OCI-LY3 (cell line): Measurements from ENCODE around the gene ST6GALNAC5.

Experiments
- H2AFZ ChIP-seq: fragments of 200-600, 300-600 bp; shearing (Covaris generic); 2 replicates; pipeline ENCODE4 v1.6.0; 2014; ENCODE audit warnings: antibody characterized with exemption, low read depth, low read length
- H3K27ac ChIP-seq: fragments of 200-600, 300-600 bp; sonication (generic); 2 replicates; pipeline ENCODE4 v1.5.1; 2014; ENCODE audit warnings: mild to moderate bottlenecking, low read length, moderate library complexity, mixed read lengths
- H3K27me3 ChIP-seq: fragments of 200-600, 300-600 bp; sonication (generic); 2 replicates; pipeline ENCODE4 v1.6.1; 2014; ENCODE audit warnings: low read depth, low read length, mixed read lengths
- H3K36me3 ChIP-seq: fragments of 200-600, 300-600 bp; sonication (generic); replicated peaks from 2 replicates; pipeline ENCODE3; 2014; ENCODE audit warnings: low read depth, low read length, mixed read lengths
- H3K4me1 ChIP-seq: fragments of 300-600, 200-600 bp; sonication (generic); 2 replicates; pipeline ENCODE4 v1.6.1; 2014; ENCODE audit warnings: low read length, mixed read lengths
- H3K4me2 ChIP-seq: fragments of 200-600, 300-600 bp; sonication (generic); 2 replicates; pipeline ENCODE4 v1.6.1; 2014; ENCODE audit warnings: low read length, mixed read lengths
- H3K4me3 ChIP-seq: fragments of 300-600, 200-600 bp; sonication (generic); 2 replicates; pipeline ENCODE4 v1.5.1; 2014; ENCODE audit warnings: antibody characterized with exemption, mild to moderate bottlenecking, low read length, moderate library complexity
- H3K79me2 ChIP-seq: fragments of 300-600, 200-600 bp; shearing (Covaris generic); 2 replicates; pipeline ENCODE4 v1.6.1; 2014; ENCODE audit warnings: mild to moderate bottlenecking, low read length, mixed read lengths
- H3K9ac ChIP-seq: fragments of 300-600, 200-600 bp; shearing (Covaris generic); 2 replicates; pipeline ENCODE4 v1.6.0; 2014; ENCODE audit warnings: mild to moderate bottlenecking, low read length, moderate library complexity
- H3K9me3 ChIP-seq: fragments of 200-600, 300-600 bp; shearing (Covaris generic); 2 replicates; pipeline ENCODE4 v1.6.1; 2014; ENCODE audit warnings: low read length, mixed read lengths; ENCODE audit not compliant: insufficient read depth
- H4K20me1 ChIP-seq: fragments of 200-600, 300-600 bp; sonication (generic); 2 replicates; pipeline ENCODE4 v1.6.1; 2016; ENCODE audit warnings: low read length, mixed read lengths; ENCODE audit not compliant: insufficient read depth
- EZH2phosphoT487 ChIP-seq: fragments of 200-600 bp; shearing (Covaris generic); IDR thresholded peaks from 2 replicates; pipeline ENCODE4 v1.6.1; 2018; ENCODE audit warnings: antibody characterized with exemption, mixed run types, low read depth
- TF ChIP-seq, protein P1 (sequence below): fragments of 200-600, 300-600 bp; sonication (generic); IDR thresholded peaks from 2 replicates; pipeline ENCODE4 v1.5.1; 2014; ENCODE audit warnings: antibody characterized with exemption, low read length, low read depth

ST6GALNAC5 gene

DNA sequence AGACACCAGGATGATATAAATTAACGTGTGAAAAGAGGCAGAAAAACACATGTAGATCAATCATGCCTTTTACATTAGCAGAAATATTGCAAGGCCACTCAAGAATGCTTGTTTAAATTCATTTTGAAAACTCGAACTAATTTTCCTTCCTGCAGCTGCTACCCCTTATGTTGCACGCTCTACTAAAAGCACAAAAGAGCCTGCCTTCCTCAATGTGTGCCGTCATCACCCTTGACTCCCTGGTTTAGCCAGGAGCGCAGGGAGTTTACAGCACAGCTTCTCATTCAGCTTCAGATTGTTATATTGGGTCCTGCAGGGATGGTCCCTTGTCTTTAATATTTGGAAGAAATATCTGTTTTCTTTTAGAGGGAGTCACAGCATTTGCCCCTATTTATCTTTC is 10.1 kb upstream of the ST6GALNAC5 start:
- no peaks in the 10 kb centered on the region for H3K9me3 ChIP-seq
- H3K4me2 ChIP-seq: no peak overlapping the region
- no peak overlapping the region for H3K4me3 ChIP-seq
- H3K79me2 ChIP-seq: no peaks in the 10 kb centered on the region
- H3K36me3 ChIP-seq: no peaks in the 10 kb centered on the region
- TF ChIP-seq, protein P1, sequence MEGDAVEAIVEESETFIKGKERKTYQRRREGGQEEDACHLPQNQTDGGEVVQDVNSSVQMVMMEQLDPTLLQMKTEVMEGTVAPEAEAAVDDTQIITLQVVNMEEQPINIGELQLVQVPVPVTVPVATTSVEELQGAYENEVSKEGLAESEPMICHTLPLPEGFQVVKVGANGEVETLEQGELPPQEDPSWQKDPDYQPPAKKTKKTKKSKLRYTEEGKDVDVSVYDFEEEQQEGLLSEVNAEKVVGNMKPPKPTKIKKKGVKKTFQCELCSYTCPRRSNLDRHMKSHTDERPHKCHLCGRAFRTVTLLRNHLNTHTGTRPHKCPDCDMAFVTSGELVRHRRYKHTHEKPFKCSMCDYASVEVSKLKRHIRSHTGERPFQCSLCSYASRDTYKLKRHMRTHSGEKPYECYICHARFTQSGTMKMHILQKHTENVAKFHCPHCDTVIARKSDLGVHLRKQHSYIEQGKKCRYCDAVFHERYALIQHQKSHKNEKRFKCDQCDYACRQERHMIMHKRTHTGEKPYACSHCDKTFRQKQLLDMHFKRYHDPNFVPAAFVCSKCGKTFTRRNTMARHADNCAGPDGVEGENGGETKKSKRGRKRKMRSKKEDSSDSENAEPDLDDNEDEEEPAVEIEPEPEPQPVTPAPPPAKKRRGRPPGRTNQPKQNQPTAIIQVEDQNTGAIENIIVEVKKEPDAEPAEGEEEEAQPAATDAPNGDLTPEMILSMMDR: no peak
- TF ChIP-seq EZH2phosphoT487: no peak
- H2AFZ ChIP-seq: no peak overlapping the region
- H4K20me1 ChIP-seq: no peaks in the 10 kb centered on the region
- no peaks in the 10 kb centered on the region for H3K4me1 ChIP-seq
- H3K27ac ChIP-seq: no peak overlapping the region
- no peak overlapping the region for H3K9ac ChIP-seq
- no peaks in the 10 kb centered on the region for H3K27me3 ChIP-seq

DNA sequence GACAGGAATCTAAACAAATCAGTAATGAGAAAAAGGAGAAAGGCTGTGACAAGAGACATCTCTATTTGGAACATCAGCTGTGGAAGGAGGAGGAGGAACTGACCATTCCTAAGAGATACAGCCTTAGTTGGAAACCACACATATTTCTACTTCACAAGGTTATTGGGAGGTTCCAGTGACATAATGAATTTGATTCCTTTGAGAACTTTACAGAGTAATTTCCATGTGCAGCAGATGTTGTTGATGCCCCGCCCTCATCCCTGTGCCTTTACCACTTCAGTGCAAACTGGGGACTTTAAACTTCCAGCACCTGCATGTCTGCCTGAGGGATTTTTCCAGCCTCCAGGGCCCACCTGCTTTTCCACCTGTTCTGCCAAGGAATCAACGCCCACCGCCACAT is 9.3 kb upstream of the ST6GALNAC5 start:
- Histone ChIP-seq H3K9me3 (no peaks in the 10 kb centered on the region), H2AFZ (no peak overlapping the region), H3K4me3 (no peak overlapping the region), H4K20me1 (no peaks in the 10 kb centered on the region), H3K27me3 (no peaks in the 10 kb centered on the region), H3K36me3 (no peaks in the 10 kb centered on the region), H3K27ac (no peak overlapping the region), H3K79me2 (no peaks in the 10 kb centered on the region), H3K9ac (no peak overlapping the region), H3K4me2 (no peak overlapping the region), H3K4me1 (no peaks in the 10 kb centered on the region)
- TF ChIP-seq, protein P1: no peak
- no peak for TF ChIP-seq EZH2phosphoT487

DNA sequence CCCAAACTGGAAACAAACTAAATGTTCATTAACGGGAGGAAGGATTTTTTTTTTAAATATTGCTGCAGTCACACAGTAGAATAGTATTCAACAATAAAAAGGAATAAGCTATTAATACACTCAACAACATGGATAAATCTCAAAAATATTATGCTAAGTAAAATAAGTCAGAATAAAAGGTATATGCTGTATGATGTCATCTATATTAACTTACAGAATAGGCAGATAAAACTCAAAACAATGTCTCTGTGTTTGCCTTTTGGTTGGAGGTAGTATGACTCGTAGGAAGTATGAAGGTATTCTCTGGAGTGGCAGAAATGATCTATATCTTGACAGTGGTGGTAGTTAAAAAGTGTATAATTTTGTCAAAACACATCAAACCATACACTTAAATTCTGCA is 6.1 kb upstream of the ST6GALNAC5 start:
- no peaks in the 10 kb centered on the region for H4K20me1 ChIP-seq
- H3K27me3 ChIP-seq: no peaks in the 10 kb centered on the region
- TF ChIP-seq, protein P1: no peak
- no peak for TF ChIP-seq EZH2phosphoT487
- H3K79me2 ChIP-seq: no peaks in the 10 kb centered on the region
- no peaks in the 10 kb centered on the region for H3K9me3 ChIP-seq
- H3K4me3 ChIP-seq: no peak overlapping the region
- no peak overlapping the region for H3K27ac ChIP-seq
- H3K9ac ChIP-seq: no peak overlapping the region
- H3K4me2 ChIP-seq: no peak overlapping the region
- no peaks in the 10 kb centered on the region for H3K4me1 ChIP-seq
- H2AFZ ChIP-seq: no peak overlapping the region
- H3K36me3 ChIP-seq: no peaks in the 10 kb centered on the region

DNA sequence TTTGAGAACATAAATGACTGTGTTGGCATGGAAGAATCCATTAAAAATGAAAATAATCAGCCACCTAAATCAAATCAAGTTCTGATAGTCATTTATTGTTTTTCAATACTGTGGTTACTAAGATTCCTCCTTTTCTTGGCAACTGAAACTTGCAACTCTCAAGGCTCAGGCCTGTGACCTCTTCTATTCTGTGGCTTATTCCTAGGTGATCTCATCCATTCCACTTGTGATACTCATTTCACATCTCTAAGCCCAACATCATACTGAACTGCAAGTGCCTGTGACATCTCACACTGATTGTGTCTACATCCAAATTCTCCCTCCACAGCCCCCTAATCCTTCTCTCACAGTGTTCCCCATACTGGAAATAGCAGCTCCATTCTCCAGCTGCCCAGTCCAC is 4.8 kb upstream of the ST6GALNAC5 start:
- Histone ChIP-seq H2AFZ (no peak overlapping the region), H3K27ac (no peak overlapping the region), H3K36me3 (no peaks in the 10 kb centered on the region), H3K79me2 (no peaks in the 10 kb centered on the region), H3K9me3 (no peaks in the 10 kb centered on the region), H3K4me3 (no peak overlapping the region), H3K27me3 (no peaks in the 10 kb centered on the region), H3K9ac (no peak overlapping the region), H4K20me1 (no peaks in the 10 kb centered on the region), H3K4me1 (no peaks in the 10 kb centered on the region), H3K4me2 (no peak overlapping the region)
- TF ChIP-seq EZH2phosphoT487: no peak
- TF ChIP-seq, protein P1: no peak
